T-cell (primary cell): ENCODE data around the gene VPS18. TPM values are rescaled to one million over a fixed set of nuclear protein-coding genes. Genes with fewer than 3 reads are reported as not detected.

Experiments
- ATAC-seq, 4 experiments: fragments of 200-7000 bp in 3 of 4; fragments of 150-1000 bp in 1 of 4; cut with Tn5 transposase; replicated peaks in 1 of 4; 1 replicate in 3 of 4; 2 replicates in 1 of 4; pipeline ENCODE4 v1.10.0; 2021; ENCODE audit warnings: moderate library complexity in 3 of 4, mild to moderate bottlenecking in 2 of 4, moderate number of reproducible peaks in 1 of 4
- CTCF ChIA-PET, 2 donors: fragments of 300-600 bp; sonication (Branson Sonifier 250); formaldehyde crosslinking; loops; one replicate each; lab custom pipeline; 2022; ENCODE audit warnings: antibody characterized with exemption in 2 of 2; lab: Charles Lee
- POLR2A ChIA-PET, 2 donors: fragments of 300-600 bp; sonication (Branson Sonifier 250); formaldehyde crosslinking; loops; one replicate each; lab custom pipeline; 2022; ENCODE audit warnings: antibody characterized with exemption in 2 of 2; lab: Charles Lee
- DNase-seq, 35 experiments: peaks; one replicate each; pipeline versions ENCODE4 v3.0.0 to v3.0.0-alpha.2; 2013 to 2023
- H3K27ac ChIP-seq: one replicate; pipeline ENCODE4 v1.5.1; 2013; ENCODE audit warnings: low read length
- H3K27me3 ChIP-seq, 2 experiments: replicated peaks in 1 of 2; 1 replicate in 1 of 2; 2 replicates in 1 of 2; pipeline versions ENCODE4 v1.6.1 to v1.7.0; 2013; ENCODE audit warnings: low read length in 1 of 2, mixed read lengths in 1 of 2; ENCODE audit not compliant: control insufficient read depth in 2 of 2, insufficient read depth in 2 of 2; ENCODE audit errors: extremely low read depth in 1 of 2
- H3K36me3 ChIP-seq, 2 donors: 1 replicate in 1 of 2; 2 replicates in 1 of 2; pipeline versions ENCODE4 v1.6.1 to v1.7.0; 2013; ENCODE audit warnings: low read length in 1 of 2; ENCODE audit not compliant: control insufficient read depth in 2 of 2, insufficient read depth in 1 of 2; ENCODE audit errors: extremely low read depth in 1 of 2
- H3K4me1 ChIP-seq, 2 experiments: 1 replicate in 1 of 2; 2 replicates in 1 of 2; pipeline versions ENCODE4 v1.6.1 to v1.7.0; 2013; ENCODE audit warnings: low read length in 2 of 2, mixed read lengths in 1 of 2; ENCODE audit not compliant: insufficient read depth in 2 of 2, control insufficient read depth in 1 of 2; ENCODE audit errors: extremely low read depth in 1 of 2
- H3K4me3 ChIP-seq, 2 donors: 1 replicate in 1 of 2; 2 replicates in 1 of 2; pipeline versions ENCODE4 v1.5.1 to v1.7.0; 2013; ENCODE audit warnings: mild to moderate bottlenecking in 2 of 2, low read length in 1 of 2, moderate library complexity in 1 of 2; ENCODE audit not compliant: control insufficient read depth in 1 of 2; ENCODE audit errors: extremely low read depth in 1 of 2
- H3K9me3 ChIP-seq: 2 replicates; pipeline ENCODE4 v1.7.0; 2013
- H3K27ac Mint-ChIP-seq, 2 donors: one replicate each; pipeline ENCODE4 v1.8.0; 2020 to 2021; ENCODE audit warnings: mild to moderate bottlenecking in 2 of 2, mixed read lengths in 2 of 2
- H3K27me3 Mint-ChIP-seq, 2 donors: one replicate each; pipeline ENCODE4 v1.8.0; 2021 to 2022; ENCODE audit warnings: mixed read lengths in 2 of 2
- H3K36me3 Mint-ChIP-seq: one replicate; pipeline ENCODE4 v1.8.0; 2021; ENCODE audit warnings: mixed read lengths
- H3K4me1 Mint-ChIP-seq, 3 donors: one replicate each; pipeline ENCODE4 v1.8.0; 2020 to 2022; ENCODE audit warnings: mixed read lengths in 3 of 3, mild to moderate bottlenecking in 1 of 3
- H3K4me3 Mint-ChIP-seq, 3 donors: one replicate each; pipeline ENCODE4 v1.8.0; 2020 to 2022; ENCODE audit warnings: mild to moderate bottlenecking in 3 of 3, mixed read lengths in 3 of 3, moderate library complexity in 3 of 3
- H3K9me3 Mint-ChIP-seq, 3 donors: one replicate each; pipeline ENCODE4 v1.8.0; 2020 to 2022; ENCODE audit warnings: mixed read lengths in 3 of 3
- WGBS: methylation state at CpG from one replicate; pipeline ENCODE4 v1.1.5; 2013; ENCODE audit warnings: missing lambda C conversion rate; ENCODE audit not compliant: insufficient coverage; 5-methylcytosine and 5-hydroxymethylcytosine counted together
- total RNA-seq, 35 experiments: library from RNA in 6 of 35; stranded (reverse) in 6 of 35; fragments of 120-200 nt in 1 of 35; gene quantifications; one replicate each; pipeline versions ENCODE4 v1.2.1 to v1.2.4 and lab custom pipeline; 2013 to 2026

VPS18 gene
- total RNA-seq (10 to 100 TPM; 16.2 to 23.4 (median 21.3) TPM), total RNA-seq (lab: John Stamatoyannopoulos, UW) (21.1 to 72.1 (median 41.1) reads per million in 29 experiments)
- 13.7 TPM for total RNA-seq (2013)

DNA sequence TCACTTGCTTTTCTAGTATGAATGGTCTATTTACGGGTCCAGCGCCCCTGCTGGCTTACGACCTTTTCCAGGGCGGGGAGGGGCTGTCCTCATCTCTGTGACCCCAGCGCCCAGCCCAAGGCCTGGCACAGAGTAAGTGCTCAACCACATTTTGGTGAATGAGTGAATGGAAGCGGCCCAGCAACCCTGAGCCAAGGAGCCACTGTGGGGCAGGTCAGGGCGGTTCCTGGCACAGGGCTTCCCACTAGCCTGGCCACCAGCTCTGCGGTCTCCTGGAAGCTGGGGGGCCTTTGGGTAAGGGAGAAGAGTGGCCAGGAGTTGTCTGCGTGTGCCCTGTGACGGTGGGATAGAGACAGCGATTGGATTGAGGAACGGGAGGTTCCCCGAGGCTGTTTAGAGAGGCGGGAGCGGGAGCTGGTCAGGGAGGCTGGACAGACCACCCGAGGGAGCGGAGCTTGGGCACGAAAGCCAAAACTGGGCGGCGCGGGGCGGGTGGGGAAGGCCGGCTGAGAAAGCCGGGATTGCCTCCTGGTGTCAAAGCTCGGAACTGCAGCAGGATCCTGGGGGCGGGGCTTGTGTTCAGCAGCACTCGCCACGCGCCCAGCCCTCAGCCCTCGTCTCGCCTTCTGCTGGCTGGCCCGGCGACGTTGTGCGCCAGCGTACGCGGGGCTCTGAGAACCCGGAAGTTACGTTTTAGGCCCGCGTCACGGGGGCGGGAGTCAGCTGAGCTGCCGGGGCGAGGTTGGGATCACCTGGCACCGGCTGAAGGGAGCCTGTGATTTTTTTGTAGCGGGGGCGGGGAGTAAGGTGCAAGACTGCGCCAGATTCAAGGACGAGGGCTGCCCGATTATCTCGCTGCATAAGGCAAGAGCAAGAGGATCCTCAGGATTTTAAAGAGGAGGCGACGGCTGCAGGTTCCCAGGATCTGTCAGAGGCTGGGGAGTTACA lies at the start of gene VPS18:
TSS of gene VPS18 (plus strand) at position 718 of the 948 bp plus-strand sequence. CDS start 319 bp downstream, outside the sequence.
- DNase-seq (peak; percentile 96 to 99 (median 98)), ATAC-seq (peak; percentile 98 to 99 (median 98))
- Histone ChIP-seq H3K27me3 (no peaks in the 10 kb centered on the region), H3K27ac (peak within 1 kb of the TSS; percentile 76), H3K4me3 (peak within 1 kb of the TSS; percentile 87 to 91), H3K9me3 (no peaks in the 10 kb centered on the region), H3K4me1 (peaks cover 11 to 33% of the 10 kb centered on the region in 2 experiments), H3K36me3 (peaks cover 6 to 14% of the 10 kb centered on the region in 2 donors)
- ChIA-PET CTCF (interaction anchor here (0.5 to 4.9 kb wide), 24 partner anchors 9 to 329 kb away, joined by 3 to 127 read pairs (median 4); partner anchors contain the start of genes RPUSD2 (in 2 of the 2), CCDC32 (in 1 of the 2), DNAJC17 (in 1 of the 2) and RAD51 (in 1 of the 2)), POLR2A (interaction anchor here (0.6 to 0.9 kb wide), 7 partner anchors 36 to 760 kb away, joined by 3 to 8 read pairs (median 6); no protein-coding TSS in a partner anchor)
- H3K4me3 Mint-ChIP-seq: peak within 1 kb of the TSS; percentile 99
- 4% methylated on average over 50 of the region's 55 CpGs for WGBS
- no peaks in the 10 kb centered on the region for H3K27me3 Mint-ChIP-seq
- no peaks in the 10 kb centered on the region for H3K9me3 Mint-ChIP-seq
- H3K27ac Mint-ChIP-seq: peak within 1 kb of the TSS; percentile 91 to 95
- H3K36me3 Mint-ChIP-seq: peaks cover 14% of the 10 kb centered on the region
- peaks cover 32 to 43% (median 33%) of the 10 kb centered on the region in 3 donors for H3K4me1 Mint-ChIP-seq

DNA sequence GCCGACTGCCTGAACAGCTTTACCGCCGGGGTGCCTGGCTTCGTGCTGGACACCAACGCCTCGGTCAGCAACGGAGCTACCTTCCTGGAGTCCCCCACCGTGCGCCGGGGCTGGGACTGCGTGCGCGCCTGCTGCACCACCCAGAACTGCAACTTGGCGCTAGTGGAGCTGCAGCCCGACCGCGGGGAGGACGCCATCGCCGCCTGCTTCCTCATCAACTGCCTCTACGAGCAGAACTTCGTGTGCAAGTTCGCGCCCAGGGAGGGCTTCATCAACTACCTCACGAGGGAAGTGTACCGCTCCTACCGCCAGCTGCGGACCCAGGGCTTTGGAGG lies 49.6 kb upstream of the VPS18 start:
- ChIA-PET CTCF (no interaction called here), POLR2A (interaction anchor here in 1 of 2 donors (0.6 kb wide), 1 partner anchor 36 kb away, joined by 3 read pairs; no protein-coding TSS in a partner anchor)
- no peak overlapping the region for H3K27ac ChIP-seq
- Mint-ChIP-seq H3K36me3 (no peaks in the 10 kb centered on the region), H3K4me1 (peaks cover 27 to 33% (median 29%) of the 10 kb centered on the region in 3 donors), H3K4me3 (peak overlapping the region; percentile 79 to 83 (median 83)), H3K27me3 (peaks cover 7% of the 10 kb centered on the region in 2 donors), H3K9me3 (no peaks in the 10 kb centered on the region), H3K27ac (peak overlapping the region in 1 of 2 donors; percentile 44)
- H3K4me3 ChIP-seq: peak overlapping the region; percentile 59 to 64
- H3K9me3 ChIP-seq: no peaks in the 10 kb centered on the region
- no peaks in the 10 kb centered on the region for H3K36me3 ChIP-seq
- ATAC-seq (peak; percentile 62 to 74 (median 68)), DNase-seq (peak in 28 of 35 experiments; percentile 8 to 45 (median 25))
- WGBS: 2% methylated on average over 13 of the region's 28 CpGs
- H3K27me3 ChIP-seq: peaks cover 0 to 29% of the 10 kb centered on the region in 2 experiments
- H3K4me1 ChIP-seq: peaks cover 0 to 30% of the 10 kb centered on the region in 2 experiments

DNA sequence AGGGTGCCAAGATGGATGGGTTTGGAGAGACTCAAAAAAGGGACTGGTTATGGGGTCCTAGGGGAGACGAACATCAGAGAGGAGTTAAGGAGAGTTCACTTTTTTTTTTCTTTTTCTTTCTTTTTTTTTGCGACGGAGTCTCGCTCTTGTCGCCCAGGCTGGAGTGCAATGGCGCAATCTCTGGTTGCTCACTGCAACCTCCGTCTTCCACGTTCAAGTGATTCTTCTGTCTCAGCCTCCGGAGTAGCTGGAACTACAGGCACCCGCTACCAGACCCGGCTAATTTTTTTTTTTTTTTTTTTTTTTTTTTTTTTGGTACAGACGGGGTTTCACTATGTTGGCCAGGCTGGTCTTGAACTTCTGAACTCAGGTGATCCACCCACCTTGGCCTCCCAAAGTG lies 49.2 kb upstream of the VPS18 start:
- Mint-ChIP-seq H3K27me3 (peaks cover 7% of the 10 kb centered on the region in 2 donors), H3K27ac (peak overlapping the region in 1 of 2 donors; percentile 44), H3K4me1 (peaks cover 27 to 33% (median 29%) of the 10 kb centered on the region in 3 donors), H3K9me3 (no peaks in the 10 kb centered on the region), H3K36me3 (no peaks in the 10 kb centered on the region), H3K4me3 (peak overlapping the region; percentile 79 to 83 (median 83))
- H3K27ac ChIP-seq: no peak overlapping the region
- no peaks in the 10 kb centered on the region for H3K36me3 ChIP-seq
- H3K9me3 ChIP-seq: no peaks in the 10 kb centered on the region
- DNase-seq (no peak), ATAC-seq (no peak)
- H3K27me3 ChIP-seq: peaks cover 0 to 29% of the 10 kb centered on the region in 2 experiments
- ChIA-PET POLR2A (interaction anchor here in 1 of 2 donors (0.6 kb wide), 1 partner anchor 36 kb away, joined by 3 read pairs; no protein-coding TSS in a partner anchor), CTCF (no interaction called here)
- peaks cover 0 to 30% of the 10 kb centered on the region in 2 experiments for H3K4me1 ChIP-seq
- H3K4me3 ChIP-seq: peak overlapping the region; percentile 59 to 64
- 83% methylated on average over 2 of the region's 12 CpGs for WGBS

DNA sequence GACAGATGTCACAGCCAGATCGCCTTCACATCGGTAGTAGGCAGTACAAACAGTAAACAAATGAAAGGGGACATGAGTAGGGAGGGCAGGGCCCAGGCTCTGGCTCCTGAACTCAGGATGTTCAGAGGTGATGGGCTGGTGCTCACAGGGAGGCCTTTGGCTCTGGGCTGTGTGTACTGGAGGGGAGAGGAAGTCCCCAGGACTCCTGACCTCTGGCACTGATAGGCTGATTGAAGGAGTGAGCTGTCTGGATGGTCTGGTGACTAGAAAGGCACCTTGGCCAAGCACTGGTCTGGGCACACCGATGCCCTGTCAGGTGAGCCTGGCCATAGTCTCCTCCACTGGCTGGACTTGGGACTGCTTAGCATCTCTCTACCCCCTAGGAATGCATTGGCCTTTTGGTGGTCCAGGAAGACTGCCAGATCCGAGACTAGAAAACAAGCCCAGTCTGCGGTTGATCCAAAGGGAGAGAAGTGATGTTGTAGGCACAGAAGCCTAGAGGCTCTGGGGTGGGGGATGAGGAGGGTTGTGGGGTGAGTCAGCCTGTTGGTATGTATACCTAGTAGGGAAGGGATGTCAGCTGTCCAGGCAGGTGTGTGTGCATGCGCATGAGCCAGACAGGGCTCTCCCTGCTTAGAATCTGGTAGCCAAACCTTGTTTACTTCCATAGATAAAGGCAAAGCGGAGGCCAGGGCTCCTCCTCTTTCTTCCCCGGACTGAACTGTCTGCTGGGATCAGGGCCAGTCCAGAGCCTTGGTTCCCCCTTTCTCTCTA lies 48.6 kb upstream of the VPS18 start:
- H3K4me3 ChIP-seq: no peak overlapping the region
- H3K9me3 ChIP-seq: no peaks in the 10 kb centered on the region
- WGBS: 90% methylated on average over 5 of the region's 8 CpGs
- ATAC-seq: no peak
- peaks cover 0 to 30% of the 10 kb centered on the region in 2 experiments for H3K4me1 ChIP-seq
- POLR2A ChIA-PET: no interaction called here
- Mint-ChIP-seq H3K36me3 (no peaks in the 10 kb centered on the region), H3K4me1 (peaks cover 27 to 33% (median 29%) of the 10 kb centered on the region in 3 donors), H3K9me3 (no peaks in the 10 kb centered on the region), H3K27ac (no peak overlapping the region), H3K4me3 (peak overlapping the region; percentile 50 to 83 (median 57)), H3K27me3 (peaks cover 7% of the 10 kb centered on the region in 2 donors)
- H3K27me3 ChIP-seq: peaks cover 0 to 29% of the 10 kb centered on the region in 2 experiments
- no peaks in the 10 kb centered on the region for H3K36me3 ChIP-seq
- CTCF ChIA-PET: no interaction called here
- H3K27ac ChIP-seq: no peak overlapping the region
- no peak for DNase-seq

GRCh38 chr15:40846841-40847222 lies 47.4 kb upstream of the VPS18 start:
- H3K27me3 Mint-ChIP-seq: peaks cover 7% of the 10 kb centered on the region in 2 donors
- no peaks in the 10 kb centered on the region for H3K9me3 ChIP-seq
- H3K4me1 ChIP-seq: peaks cover 0 to 30% of the 10 kb centered on the region in 2 experiments
- H3K9me3 Mint-ChIP-seq: no peaks in the 10 kb centered on the region
- peak overlapping the region; percentile 13 to 37 for H3K27ac Mint-ChIP-seq
- no peak overlapping the region for H3K4me3 ChIP-seq
- H3K4me3 Mint-ChIP-seq: no peak overlapping the region
- H3K36me3 Mint-ChIP-seq: no peaks in the 10 kb centered on the region
- CTCF ChIA-PET: interaction anchor here (0.5 to 1.1 kb wide), 3 partner anchors 11 to 236 kb away, joined by 3 to 9 read pairs (median 4); no protein-coding TSS in a partner anchor
- peaks cover 0 to 29% of the 10 kb centered on the region in 2 experiments for H3K27me3 ChIP-seq
- POLR2A ChIA-PET: no interaction called here
- no peak for DNase-seq
- no peak overlapping the region for H3K27ac ChIP-seq
- peaks cover 27 to 33% (median 29%) of the 10 kb centered on the region in 3 donors for H3K4me1 Mint-ChIP-seq
- ATAC-seq: no peak
- H3K36me3 ChIP-seq: no peaks in the 10 kb centered on the region
